ENCODE data around the gene CHRND.

CHRND gene

DNA sequence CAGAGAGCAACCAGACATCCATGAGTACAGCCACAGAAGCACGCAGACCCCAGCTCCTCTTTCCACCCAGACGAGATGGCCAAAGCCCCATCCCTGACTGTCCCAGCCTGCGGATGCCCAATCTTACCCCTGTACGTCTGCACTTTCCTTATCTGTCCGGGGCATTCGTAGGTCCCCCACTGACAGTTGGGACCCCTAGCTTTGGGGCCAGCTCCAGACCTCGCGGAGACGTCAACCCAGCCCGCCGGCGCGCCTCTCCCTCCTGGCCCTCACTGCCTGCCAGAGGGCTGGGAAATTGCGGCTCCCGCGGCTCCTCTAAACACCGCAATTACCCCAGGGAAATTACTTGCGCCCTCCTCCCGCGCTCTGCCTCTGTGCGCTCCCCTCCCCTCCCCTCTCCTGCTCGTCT is 40.6 kb upstream of the CHRND start:
- no peaks in the 10 kb centered on the region for H3K9me3 Mint-ChIP-seq (ENCODE audit: low read depth)
- H3K36me3 Mint-ChIP-seq, result no peaks in the 10 kb centered on the region
- H3K4me3 Mint-ChIP-seq, result peak overlapping the region; percentile 54
- peaks cover 8% of the 10 kb centered on the region for H3K4me1 Mint-ChIP-seq (ENCODE audit: low read depth)
- peaks cover 13% of the 10 kb centered on the region for H3K27me3 Mint-ChIP-seq
- H3K27ac Mint-ChIP-seq, result no peak overlapping the region

DNA sequence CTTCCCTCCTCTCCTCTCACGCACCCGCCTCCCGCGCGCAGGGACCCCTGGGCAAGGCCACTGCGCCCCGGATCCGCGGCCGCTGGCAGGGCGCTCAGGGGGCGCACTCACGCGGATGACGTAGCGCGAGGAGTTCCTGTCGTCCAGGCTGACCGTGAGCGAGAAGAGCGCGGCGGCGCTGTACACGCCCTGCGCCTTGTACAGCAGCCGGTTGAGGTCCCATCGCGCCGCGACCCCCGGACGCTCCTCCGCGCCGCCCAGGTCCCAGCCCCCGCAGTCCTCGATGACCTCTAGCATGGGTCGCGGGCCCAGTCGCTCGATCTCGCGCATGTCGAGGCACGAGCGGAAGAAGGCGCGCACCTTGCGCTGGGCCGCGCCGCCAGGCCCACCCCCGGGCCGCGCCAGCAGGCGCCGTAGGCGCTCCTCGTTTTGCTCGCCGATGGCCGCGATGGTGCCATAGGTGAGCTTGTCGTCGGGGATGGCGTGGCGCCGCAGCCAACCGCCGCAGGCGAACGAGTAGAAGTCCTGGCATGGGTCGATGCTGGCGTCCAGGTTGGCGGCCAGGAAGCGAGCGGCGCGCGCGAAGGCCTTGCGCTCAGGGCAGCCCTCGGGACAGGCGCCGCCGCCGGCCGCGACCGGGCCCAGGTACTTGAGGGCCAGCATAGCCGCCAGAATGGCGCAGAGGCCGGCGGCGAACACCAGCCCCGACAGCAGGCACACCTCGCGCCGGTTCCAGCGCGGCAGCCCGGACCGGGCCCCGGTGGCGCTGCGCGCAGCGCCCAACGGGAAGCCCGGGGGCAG is 40.0 kb upstream of the CHRND start:
- H3K27ac Mint-ChIP-seq, result no peak overlapping the region
- peaks cover 8% of the 10 kb centered on the region for H3K4me1 Mint-ChIP-seq (ENCODE audit: low read depth)
- no peaks in the 10 kb centered on the region for H3K36me3 Mint-ChIP-seq
- no peaks in the 10 kb centered on the region for H3K9me3 Mint-ChIP-seq (ENCODE audit: low read depth)
- H3K27me3 Mint-ChIP-seq, result peaks cover 13% of the 10 kb centered on the region
- no peak overlapping the region for H3K4me3 Mint-ChIP-seq

DNA sequence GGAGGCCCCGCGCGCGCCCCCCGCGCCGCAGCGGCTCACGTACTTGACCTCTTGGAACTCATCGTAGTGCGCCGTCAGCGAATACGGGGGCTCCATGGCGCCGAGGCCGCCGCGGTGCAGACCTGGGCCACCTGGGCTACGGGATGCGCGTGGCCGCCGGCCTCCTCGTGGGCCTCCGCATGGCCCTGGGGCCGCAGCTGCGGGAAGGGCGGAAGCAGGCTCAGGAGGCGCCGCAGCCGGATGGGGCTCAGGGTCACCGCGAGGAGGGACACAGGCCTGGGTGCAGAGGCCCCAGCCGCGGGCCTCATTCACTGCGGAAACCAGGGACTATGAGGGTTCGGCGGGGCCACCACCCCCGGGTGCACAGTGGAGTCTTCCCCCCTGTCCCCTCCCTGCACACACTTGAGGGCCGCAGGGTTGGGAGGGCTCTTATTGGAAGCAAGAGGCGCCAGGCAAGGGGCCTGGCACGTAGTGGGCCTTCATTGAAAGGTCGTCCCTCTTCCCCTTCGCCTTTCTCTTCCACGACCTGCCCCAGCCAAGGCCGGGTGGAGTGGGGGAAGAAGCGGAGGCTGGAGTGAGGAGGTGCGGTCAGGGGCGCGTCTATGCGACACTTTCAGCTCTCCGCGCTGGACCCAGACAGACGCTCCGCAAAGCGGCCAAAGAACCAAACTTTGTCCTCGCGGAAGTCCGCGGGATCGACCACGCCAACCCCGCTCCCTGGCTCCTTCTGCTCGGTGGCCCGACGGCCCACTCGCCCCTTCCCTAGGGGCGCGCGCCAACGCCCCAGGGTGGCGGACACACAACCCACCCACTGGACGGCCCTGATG is 39.2 kb upstream of the CHRND start:
- Mint-ChIP-seq H3K27ac (no peak overlapping the region), H3K36me3 (no peaks in the 10 kb centered on the region), H3K9me3 (ENCODE audit: low read depth) (no peaks in the 10 kb centered on the region), H3K27me3 (peaks cover 13% of the 10 kb centered on the region), H3K4me1 (ENCODE audit: low read depth) (peaks cover 8% of the 10 kb centered on the region), H3K4me3 (peak overlapping the region; percentile 27)

DNA sequence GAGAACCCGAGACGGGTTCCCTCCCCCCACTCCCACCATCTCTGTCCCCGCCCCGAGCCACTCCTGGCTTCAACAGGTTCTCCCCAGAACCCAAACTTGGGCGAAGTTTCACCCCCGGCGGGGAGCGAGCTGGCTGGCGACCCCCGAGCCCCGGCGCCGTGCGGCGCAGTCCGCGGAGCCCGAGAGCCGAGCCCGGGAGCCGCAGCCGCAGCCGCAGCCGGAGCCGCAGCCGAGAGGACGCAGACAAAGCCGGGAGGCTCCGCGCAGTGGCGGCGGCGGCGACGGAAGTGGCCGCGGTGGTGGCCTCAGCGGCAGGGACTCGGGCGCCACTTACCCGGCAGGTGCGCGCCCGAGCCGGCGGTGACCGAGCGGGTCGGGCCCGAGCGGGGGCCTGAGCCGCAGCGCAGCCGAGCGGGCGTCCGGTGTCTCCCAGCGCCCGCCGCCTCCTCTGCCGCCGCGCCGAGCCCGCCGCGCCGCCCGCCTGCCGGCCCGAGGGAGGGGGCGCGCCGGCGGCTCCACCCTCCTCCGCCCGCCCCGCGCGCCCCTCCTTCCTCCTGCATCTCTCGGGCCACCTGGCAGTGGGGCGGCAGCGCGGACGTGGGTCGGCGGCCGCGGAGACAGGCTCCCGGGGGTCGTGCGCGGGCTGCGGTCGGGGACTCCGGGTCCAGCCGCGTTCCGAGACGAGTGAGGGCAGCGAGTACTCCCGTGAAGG is 38.4 kb upstream of the CHRND start, which contains the start of gene ECEL1:
ECEL1 (minus strand) TSS at position 450 of the 712 bp plus-strand sequence. CDS start 1,181 bp downstream, outside the sequence.
- Mint-ChIP-seq H3K4me3 (peak within 1 kb of the TSS; percentile 57), H3K36me3 (no peaks in the 10 kb centered on the region), H3K9me3 (ENCODE audit: low read depth) (no peaks in the 10 kb centered on the region), H3K4me1 (ENCODE audit: low read depth) (peaks cover 8% of the 10 kb centered on the region), H3K27ac (no peak within 1 kb of the TSS), H3K27me3 (peaks cover 13% of the 10 kb centered on the region)

DNA sequence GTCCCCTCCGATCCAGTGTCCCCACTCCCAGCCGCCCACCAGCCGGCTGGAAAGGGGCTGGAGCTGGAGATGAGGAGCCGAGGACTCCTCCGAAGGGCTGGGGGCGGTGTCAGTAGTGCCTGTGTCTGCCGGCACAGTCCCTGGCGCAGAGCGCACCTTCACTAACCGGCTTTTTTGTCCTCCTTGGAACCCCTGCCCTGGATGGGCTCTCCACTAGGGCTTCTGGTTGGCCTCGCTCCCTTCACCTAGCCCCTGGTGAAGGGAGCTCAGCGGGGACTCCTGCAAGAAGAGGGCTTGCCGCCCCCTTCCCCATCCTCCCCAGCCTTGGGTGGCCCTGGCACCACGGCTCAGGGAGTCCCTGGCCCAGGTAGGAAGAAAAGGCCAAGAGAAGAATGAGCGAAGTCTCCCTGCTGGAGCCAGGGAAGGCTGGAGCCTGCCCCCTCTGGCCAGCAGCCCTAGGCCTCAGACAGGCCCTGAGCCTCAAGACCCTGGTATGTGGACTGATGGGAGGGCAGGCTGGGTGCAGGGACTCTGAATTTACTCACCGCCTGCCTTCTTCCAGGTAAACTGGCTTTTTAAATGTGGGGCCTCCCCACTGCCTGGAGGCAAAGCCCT is 37.8 kb upstream of the CHRND start:
- H3K36me3 Mint-ChIP-seq, result no peaks in the 10 kb centered on the region
- H3K9me3 Mint-ChIP-seq (ENCODE audit: low read depth), result no peaks in the 10 kb centered on the region
- peak overlapping the region; percentile 57 for H3K4me3 Mint-ChIP-seq
- H3K27me3 Mint-ChIP-seq, result peaks cover 13% of the 10 kb centered on the region
- no peak overlapping the region for H3K27ac Mint-ChIP-seq
- H3K4me1 Mint-ChIP-seq (ENCODE audit: low read depth), result peaks cover 8% of the 10 kb centered on the region

DNA sequence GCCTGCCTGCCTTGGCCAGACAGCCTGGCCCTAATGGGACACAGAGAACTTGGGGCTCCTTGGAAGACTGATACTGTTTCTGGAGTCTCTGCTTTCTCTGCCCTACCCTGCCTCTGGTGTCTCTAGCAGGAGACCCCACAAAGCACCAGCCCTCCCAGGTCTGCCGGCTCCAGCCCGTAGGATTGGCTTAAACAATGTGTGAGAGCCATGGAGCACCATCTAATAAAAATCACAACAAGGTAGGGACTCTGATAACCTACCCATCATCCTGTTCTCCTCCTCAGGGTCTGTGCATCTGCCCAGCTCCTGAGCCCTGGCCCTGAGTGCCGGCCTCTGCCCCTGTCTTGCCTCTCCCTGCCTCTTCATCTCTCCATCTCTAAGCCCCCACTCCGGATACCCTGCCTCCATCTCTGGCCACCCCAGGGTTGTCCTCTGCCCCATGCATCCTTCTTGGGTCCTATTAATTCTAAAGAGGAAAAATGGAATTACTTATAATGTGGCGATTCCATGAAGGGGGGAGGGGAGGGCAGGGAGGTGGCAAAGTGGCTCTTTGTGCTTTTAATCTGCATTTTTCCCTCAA is 37.1 kb upstream of the CHRND start:
- peaks cover 8% of the 10 kb centered on the region for H3K4me1 Mint-ChIP-seq (ENCODE audit: low read depth)
- peaks cover 13% of the 10 kb centered on the region for H3K27me3 Mint-ChIP-seq
- H3K9me3 Mint-ChIP-seq (ENCODE audit: low read depth), result no peaks in the 10 kb centered on the region
- H3K4me3 Mint-ChIP-seq, result peak overlapping the region; percentile 57
- H3K27ac Mint-ChIP-seq, result no peak overlapping the region
- H3K36me3 Mint-ChIP-seq, result no peaks in the 10 kb centered on the region

DNA sequence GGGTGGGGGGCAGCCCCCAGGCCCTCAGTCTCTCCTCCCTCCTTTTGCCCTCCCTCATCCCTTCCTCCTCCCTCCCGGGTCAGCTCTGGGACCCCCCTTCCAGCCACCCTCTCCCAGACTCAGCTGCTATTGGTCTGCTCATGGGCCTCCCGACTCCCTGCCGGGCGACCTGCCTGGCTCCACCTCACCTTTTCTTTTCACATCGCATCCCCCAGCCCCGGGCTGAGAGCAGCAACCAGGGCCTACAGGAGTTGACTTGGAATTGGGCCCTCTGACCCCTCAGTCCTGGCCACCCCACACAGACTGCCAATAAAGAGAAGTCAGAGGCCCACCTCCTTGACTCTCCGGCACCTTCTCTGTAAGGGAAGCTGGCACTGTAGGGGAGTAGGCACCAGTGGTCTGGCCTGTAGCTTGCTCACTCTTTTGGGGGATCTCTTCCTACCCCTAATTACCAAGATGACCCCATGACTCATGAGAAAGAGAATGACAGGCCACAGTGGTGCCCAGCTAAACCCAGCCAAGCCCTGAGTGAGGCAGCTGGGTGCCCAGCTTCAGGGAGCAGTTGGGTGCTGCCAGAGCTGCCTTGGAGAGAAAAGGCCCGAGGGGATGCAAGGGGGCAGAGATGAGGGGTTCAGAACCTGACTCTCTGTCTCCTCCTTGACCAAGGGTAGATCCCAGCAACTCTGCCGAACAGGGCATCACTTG is 36.3 kb upstream of the CHRND start:
- Mint-ChIP-seq H3K9me3 (ENCODE audit: low read depth) (no peaks in the 10 kb centered on the region), H3K4me1 (ENCODE audit: low read depth) (peaks cover 8% of the 10 kb centered on the region), H3K4me3 (no peak overlapping the region), H3K36me3 (no peaks in the 10 kb centered on the region), H3K27ac (no peak overlapping the region), H3K27me3 (peaks cover 10% of the 10 kb centered on the region)

DNA sequence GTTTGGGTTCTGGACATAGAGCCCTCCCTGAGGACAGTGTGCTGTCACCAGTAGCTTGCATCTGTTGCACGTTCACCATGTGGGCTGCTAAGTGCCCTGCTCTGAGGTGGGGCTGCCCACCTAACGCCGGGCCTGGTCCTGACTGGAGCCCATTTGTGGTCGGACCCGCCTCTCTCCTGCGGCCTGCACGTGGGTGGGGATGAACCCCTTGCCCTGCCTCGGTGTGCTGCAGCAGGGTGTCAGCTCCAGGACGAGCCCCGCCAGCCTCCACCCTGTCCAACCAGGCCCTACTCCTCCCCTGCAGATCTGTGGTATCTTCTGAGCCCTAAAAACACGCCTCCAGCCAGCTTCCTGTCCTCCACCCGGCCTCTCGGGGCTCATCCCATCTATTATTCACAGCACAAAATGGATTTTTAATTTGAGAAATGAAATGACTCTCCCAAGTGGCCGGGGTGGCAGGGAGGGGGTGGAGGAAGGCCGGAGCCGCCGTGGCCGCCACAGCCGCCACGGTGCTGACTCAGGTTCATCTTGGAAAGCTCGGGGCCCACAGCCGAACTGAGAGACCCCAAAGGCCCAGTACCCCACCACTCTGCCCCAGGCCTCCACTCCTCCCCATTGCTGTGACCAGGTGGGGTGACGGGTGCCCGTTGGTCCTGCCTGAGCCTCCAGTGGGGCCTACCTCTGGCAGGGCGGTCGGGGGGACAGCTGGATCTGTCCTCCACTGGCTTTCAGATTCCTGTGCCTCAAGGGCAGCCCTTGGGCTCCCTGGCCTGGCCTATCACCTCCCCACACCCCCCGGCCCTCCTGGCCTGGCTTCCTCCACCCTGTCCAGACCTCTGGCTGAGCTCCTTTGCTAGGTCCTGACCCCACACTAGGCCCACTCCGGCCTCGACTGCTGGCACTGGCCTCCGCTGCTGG is 35.5 kb upstream of the CHRND start:
- peaks cover 7% of the 10 kb centered on the region for H3K27me3 Mint-ChIP-seq
- H3K36me3 Mint-ChIP-seq, result no peaks in the 10 kb centered on the region
- no peak overlapping the region for H3K27ac Mint-ChIP-seq
- peaks cover 3% of the 10 kb centered on the region for H3K4me1 Mint-ChIP-seq (ENCODE audit: low read depth)
- H3K9me3 Mint-ChIP-seq (ENCODE audit: low read depth), result no peaks in the 10 kb centered on the region
- H3K4me3 Mint-ChIP-seq, result no peak overlapping the region

DNA sequence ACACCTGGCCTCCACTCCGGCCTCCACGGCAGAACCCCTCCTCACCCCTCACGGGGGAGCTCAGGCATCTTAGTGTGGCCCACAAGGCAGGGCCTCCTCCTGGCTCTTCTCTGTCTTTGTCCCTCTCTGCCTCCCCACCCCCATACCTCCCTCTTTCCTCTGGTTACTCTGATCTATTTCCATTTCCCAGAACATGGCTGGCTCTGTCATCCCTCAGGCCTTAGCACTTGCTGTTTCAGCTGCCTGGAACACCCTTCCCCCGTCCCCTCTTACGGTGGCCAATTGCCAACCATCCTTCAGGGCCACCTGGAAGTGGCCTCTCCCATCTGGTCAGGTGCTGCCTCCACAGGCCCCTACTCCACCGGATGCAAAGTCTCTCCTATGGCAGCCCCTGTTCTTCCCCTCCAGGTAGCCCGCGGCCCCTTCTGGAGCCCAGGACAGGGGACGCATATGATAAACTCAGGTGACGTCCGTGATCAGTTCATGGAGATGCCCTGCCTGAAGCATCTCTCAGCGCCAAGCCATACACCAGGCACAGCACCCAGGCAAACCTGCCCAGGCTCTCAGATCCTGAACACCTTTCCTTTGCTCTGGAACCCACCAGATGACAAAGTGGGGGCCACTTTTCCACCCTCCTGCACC is 34.7 kb upstream of the CHRND start:
- Mint-ChIP-seq H3K4me1 (ENCODE audit: low read depth) (peaks cover 3% of the 10 kb centered on the region), H3K9me3 (ENCODE audit: low read depth) (no peaks in the 10 kb centered on the region), H3K36me3 (no peaks in the 10 kb centered on the region), H3K4me3 (no peak overlapping the region), H3K27me3 (peaks cover 7% of the 10 kb centered on the region), H3K27ac (no peak overlapping the region)

DNA sequence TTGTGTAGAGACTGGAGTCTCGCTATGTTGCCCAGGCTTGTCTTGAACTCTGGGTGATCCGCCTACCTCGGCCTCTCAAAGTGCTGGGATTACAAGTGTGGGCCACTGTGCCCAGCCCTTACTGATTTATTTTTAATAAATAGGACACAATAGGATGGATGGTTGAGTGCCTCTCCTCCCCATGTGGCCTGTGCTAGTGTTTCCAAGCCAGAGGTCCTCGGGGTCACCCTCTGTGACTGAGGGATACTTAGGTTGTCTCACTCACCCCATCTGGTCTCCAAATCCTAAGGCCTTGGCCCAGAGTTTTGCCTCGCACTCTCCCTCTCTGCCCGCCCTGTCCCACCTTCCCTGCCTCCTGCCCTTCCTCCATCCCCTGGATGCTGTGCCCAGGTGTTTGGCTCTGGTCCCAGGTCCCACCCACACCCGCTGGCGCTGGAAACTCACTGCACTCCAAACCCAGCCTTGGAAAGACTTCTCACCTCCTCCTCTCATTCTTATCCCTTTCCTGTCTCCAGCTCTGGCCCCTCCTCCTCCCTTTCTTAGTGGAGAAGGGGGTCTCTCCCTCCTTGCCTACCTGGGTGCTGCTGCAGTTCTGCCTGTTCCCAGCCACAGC is 33.6 kb upstream of the CHRND start:
- Mint-ChIP-seq H3K27ac (no peak overlapping the region), H3K4me1 (ENCODE audit: low read depth) (peaks cover 3% of the 10 kb centered on the region), H3K4me3 (no peak overlapping the region), H3K36me3 (no peaks in the 10 kb centered on the region), H3K9me3 (ENCODE audit: low read depth) (no peaks in the 10 kb centered on the region), H3K27me3 (peaks cover 7% of the 10 kb centered on the region)

DNA sequence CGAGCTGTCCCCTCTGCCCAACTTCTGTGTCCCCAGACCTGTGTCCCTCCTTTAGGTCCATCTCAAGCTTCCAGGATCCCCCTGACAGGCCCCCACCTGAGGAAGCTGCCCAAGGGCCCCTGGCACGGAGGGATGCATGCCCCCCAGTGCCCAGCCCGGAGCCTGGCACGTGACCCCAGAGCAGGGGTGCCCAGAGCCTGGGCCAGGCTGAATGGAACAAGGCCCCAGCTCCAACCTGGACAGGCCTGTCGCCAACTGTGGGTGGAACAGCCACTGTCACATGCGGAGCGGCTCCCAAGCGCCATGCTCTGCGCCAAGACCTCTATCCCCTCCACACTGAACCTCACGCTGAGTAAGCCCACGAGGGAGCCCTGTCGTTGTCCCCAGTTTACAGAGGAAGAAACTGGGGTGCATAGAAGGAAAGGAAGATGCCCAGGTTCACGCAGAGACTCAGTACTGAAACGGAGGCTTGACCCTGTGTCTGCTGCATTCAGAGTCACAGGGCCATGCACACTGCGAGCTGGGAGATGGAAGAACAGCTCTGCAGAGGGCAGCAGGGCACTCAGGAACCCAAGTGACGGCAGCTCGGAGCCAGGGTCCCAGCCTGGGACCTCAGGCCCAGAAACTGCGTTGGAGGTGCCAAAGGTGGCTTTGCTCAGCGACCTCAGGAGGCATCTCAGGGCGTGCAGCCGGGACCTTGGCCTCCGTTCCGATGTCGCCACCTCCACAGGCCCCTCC is 32.8 kb upstream of the CHRND start:
- Mint-ChIP-seq H3K27me3 (peaks cover 7% of the 10 kb centered on the region), H3K4me3 (no peak overlapping the region), H3K27ac (no peak overlapping the region), H3K9me3 (ENCODE audit: low read depth) (no peaks in the 10 kb centered on the region), H3K36me3 (no peaks in the 10 kb centered on the region), H3K4me1 (ENCODE audit: low read depth) (peaks cover 3% of the 10 kb centered on the region)

Data from activated naive CD8-positive, alpha-beta T cell (primary cell).